Islet precursor cell (in vitro differentiated cells): ENCODE data around the gene LVRN.

Experiments used
- DNase-seq: peaks from one replicate; pipeline ENCODE4 v3.0.0-alpha.2; 2018

Gene LVRN

GRCh38 chr5:115961381-115962238, 665 bp upstream of the LVRN start:
- peak; percentile 80 for DNase-seq

- peak; percentile 64 for DNase-seq
Measured at GRCh38 chr5:115962565-115963402, 509 bp downstream of the LVRN start.

- no peak for DNase-seq
Measured at GRCh38 chr5:115963566-115963965, 1.3 kb downstream of the LVRN start.

- no peak for DNase-seq
Measured at GRCh38 chr5:115968770-115969169, 6.5 kb downstream of the LVRN start.

- DNase-seq: no peak
Measured at GRCh38 chr5:115977096-115977495, 14.8 kb downstream of the LVRN start.

GRCh38 chr5:115977988-115978387, 15.7 kb downstream of the LVRN start:
- DNase-seq: no peak

GRCh38 chr5:115978779-115979178, 16.5 kb downstream of the LVRN start:
- no peak for DNase-seq

- DNase-seq: no peak
Measured at GRCh38 chr5:115979201-115980041, 17.1 kb downstream of the LVRN start.

- DNase-seq: no peak
Measured at GRCh38 chr5:115983519-115983918, 21.2 kb downstream of the LVRN start.

GRCh38 chr5:115985802-115986757, 23.8 kb downstream of the LVRN start:
- no peak for DNase-seq

GRCh38 chr5:115988002-115988401, 25.7 kb downstream of the LVRN start:
- DNase-seq: no peak

GRCh38 chr5:115992848-115993350, 30.6 kb downstream of the LVRN start:
- no peak for DNase-seq

GRCh38 chr5:115995351-115995750, 33.1 kb downstream of the LVRN start:
- DNase-seq: no peak

GRCh38 chr5:116002116-116002906, 40.0 kb downstream of the LVRN start:
- no peak for DNase-seq

GRCh38 chr5:116004248-116004647, 42.0 kb downstream of the LVRN start:
- DNase-seq: no peak

GRCh38 chr5:116009806-116010205, 47.5 kb downstream of the LVRN start:
- no peak for DNase-seq

- DNase-seq: no peak
Measured at GRCh38 chr5:116011046-116011445, 48.8 kb downstream of the LVRN start.

GRCh38 chr5:116013207-116013785, 51.0 kb downstream of the LVRN start:
- DNase-seq: no peak

- no peak for DNase-seq
Measured at GRCh38 chr5:116013936-116014335, 51.7 kb downstream of the LVRN start.

- DNase-seq: no peak
Measured at GRCh38 chr5:116023619-116024018, 61.3 kb downstream of the LVRN start.
